HEK293T (cell line): ENCODE measurements around the gene PRPH2.

Experiments
- ELF4 ChIP-seq: fragments of 450-650 bp; IDR thresholded peaks from 2 replicates; pipeline ENCODE4 v1.6.1; 2017; ENCODE audit warnings: antibody characterized with exemption
- FOXA1 ChIP-seq: fragments of 450-650 bp; IDR thresholded peaks from 2 replicates; pipeline ENCODE4 v1.6.1; 2016; ENCODE audit warnings: mild to moderate bottlenecking
- TF ChIP-seq, protein P1 (sequence below): fragments of 450-650 bp; IDR thresholded peaks from 2 replicates; pipeline ENCODE4 v1.6.1; 2016

DNA sequence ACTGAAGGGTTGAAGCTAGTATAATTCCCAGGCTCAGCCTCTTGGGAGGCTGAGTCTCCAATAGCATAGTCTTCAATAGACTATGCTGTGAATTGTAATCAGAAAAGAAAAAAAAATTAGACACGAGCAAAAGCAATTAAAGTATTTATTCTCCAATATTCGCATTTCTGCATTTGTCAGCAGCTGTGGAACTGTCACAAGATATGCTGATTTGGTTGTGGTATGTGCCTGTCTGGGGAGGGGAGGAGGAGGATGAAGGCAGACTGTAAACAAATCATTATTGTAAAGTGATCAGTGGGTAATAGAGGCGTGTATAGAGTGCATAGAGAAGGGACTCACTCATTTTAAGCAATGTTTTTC, 49.3 kb upstream of the PRPH2 start:
- no peak for TF ChIP-seq FOXA1
- TF ChIP-seq, protein P1, sequence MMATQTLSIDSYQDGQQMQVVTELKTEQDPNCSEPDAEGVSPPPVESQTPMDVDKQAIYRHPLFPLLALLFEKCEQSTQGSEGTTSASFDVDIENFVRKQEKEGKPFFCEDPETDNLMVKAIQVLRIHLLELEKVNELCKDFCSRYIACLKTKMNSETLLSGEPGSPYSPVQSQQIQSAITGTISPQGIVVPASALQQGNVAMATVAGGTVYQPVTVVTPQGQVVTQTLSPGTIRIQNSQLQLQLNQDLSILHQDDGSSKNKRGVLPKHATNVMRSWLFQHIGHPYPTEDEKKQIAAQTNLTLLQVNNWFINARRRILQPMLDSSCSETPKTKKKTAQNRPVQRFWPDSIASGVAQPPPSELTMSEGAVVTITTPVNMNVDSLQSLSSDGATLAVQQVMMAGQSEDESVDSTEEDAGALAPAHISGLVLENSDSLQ = no peak
- TF ChIP-seq ELF4 = no peak
